ENCODE measurements around the gene GCN1. TPM values are rescaled to one million over a fixed set of nuclear protein-coding genes. Genes with fewer than 3 reads are reported as not detected.

The GCN1 gene
- total RNA-seq, 1 donor from 2014 or later = 155 TPM

GRCh38 chr12:120145164-120145563, 49.4 kb downstream of the GCN1 start:
- POLR2A ChIA-PET = no interaction called here
- Mint-ChIP-seq H3K27ac (no peak overlapping the region), H3K4me1 (no peaks in the 10 kb centered on the region), H3K27me3 (no peaks in the 10 kb centered on the region), H3K36me3 (ENCODE audit: low read depth) (peaks cover 91% of the 10 kb centered on the region), H3K4me3 (no peak overlapping the region), H3K9me3 (no peaks in the 10 kb centered on the region)
- CTCF ChIA-PET = no interaction called here
- ATAC-seq (ENCODE audit: low read depth) (no peak), DNase-seq (no peak)
- intact Hi-C loops (cut with micrococcal nuclease) = no loop called here
- no peak for TF ChIP-seq CTCF (IDR thresholded peaks at IDR 0.05)

GRCh38 chr12:120144215-120144614, 50.3 kb downstream of the GCN1 start:
- no peaks in the 10 kb centered on the region for H3K9me3 Mint-ChIP-seq
- POLR2A ChIA-PET = no interaction called here
- TF ChIP-seq CTCF (IDR thresholded peaks at IDR 0.05) = no peak
- H3K27me3 Mint-ChIP-seq = no peaks in the 10 kb centered on the region
- peaks cover 91% of the 10 kb centered on the region for H3K36me3 Mint-ChIP-seq (ENCODE audit: low read depth)
- H3K4me1 Mint-ChIP-seq = no peaks in the 10 kb centered on the region
- DNase-seq (no peak), ATAC-seq (ENCODE audit: low read depth) (no peak)
- no peak overlapping the region for H3K4me3 Mint-ChIP-seq
- no peak overlapping the region for H3K27ac Mint-ChIP-seq
- intact Hi-C loops (cut with micrococcal nuclease) = no loop called here
- CTCF ChIA-PET = no interaction called here

- no peaks in the 10 kb centered on the region for H3K27me3 Mint-ChIP-seq
- TF ChIP-seq CTCF (IDR thresholded peaks at IDR 0.05) = no peak
- no peaks in the 10 kb centered on the region for H3K4me1 Mint-ChIP-seq
- CTCF ChIA-PET = no interaction called here
- intact Hi-C loops (cut with micrococcal nuclease) = no loop called here
- H3K4me3 Mint-ChIP-seq = no peak overlapping the region
- POLR2A ChIA-PET = no interaction called here
- H3K9me3 Mint-ChIP-seq = no peaks in the 10 kb centered on the region
- H3K27ac Mint-ChIP-seq = no peak overlapping the region
- H3K36me3 Mint-ChIP-seq (ENCODE audit: low read depth) = peaks cover 90% of the 10 kb centered on the region
- DNase-seq (no peak), ATAC-seq (ENCODE audit: low read depth) (no peak)
Observed at GRCh38 chr12:120142231-120142877, 52.2 kb downstream of the GCN1 start.

GRCh38 chr12:120141336-120141735, 53.2 kb downstream of the GCN1 start:
- H3K9me3 Mint-ChIP-seq = no peaks in the 10 kb centered on the region

GRCh38 chr12:120140603-120141002, 53.9 kb downstream of the GCN1 start:
- no peaks in the 10 kb centered on the region for H3K27me3 Mint-ChIP-seq
- ATAC-seq (ENCODE audit: low read depth) = no peak
- TF ChIP-seq CTCF (IDR thresholded peaks at IDR 0.05) = no peak
- intact Hi-C loops (cut with micrococcal nuclease) = no loop called here
- H3K27ac Mint-ChIP-seq = no peak overlapping the region
- no peak overlapping the region for H3K4me3 Mint-ChIP-seq
- POLR2A ChIA-PET = no interaction called here
- CTCF ChIA-PET = no interaction called here
- DNase-seq = no peak
- no peaks in the 10 kb centered on the region for H3K9me3 Mint-ChIP-seq
- H3K36me3 Mint-ChIP-seq (ENCODE audit: low read depth) = peaks cover 96% of the 10 kb centered on the region
- no peaks in the 10 kb centered on the region for H3K4me1 Mint-ChIP-seq

More at GRCh38 chr12:120141336-120141735, 53.2 kb downstream of the GCN1 start:
- Mint-ChIP-seq H3K27me3 (no peaks in the 10 kb centered on the region), H3K36me3 (ENCODE audit: low read depth) (peaks cover 93% of the 10 kb centered on the region), H3K4me1 (no peaks in the 10 kb centered on the region), H3K4me3 (no peak overlapping the region), H3K27ac (no peak overlapping the region)
- no peak for TF ChIP-seq CTCF (IDR thresholded peaks at IDR 0.05)
- ChIA-PET POLR2A (no interaction called here), CTCF (no interaction called here)
- DNase-seq (no peak), ATAC-seq (ENCODE audit: low read depth) (no peak)
- intact Hi-C loops (cut with micrococcal nuclease) = no loop called here
